Small intestine (tissue), 7 donors: Measurements from ENCODE around the gene TMEM164. TPM values are rescaled to one million over a fixed set of nuclear protein-coding genes. Genes with fewer than 3 reads are reported as not detected.

Source experiments
- DNase-seq, 2 donors: peaks; one replicate each; pipeline versions ENCODE4 v3.0.0 to v3.0.0-alpha.2; 2013
- FAIRE-seq: peaks from 2 replicates; lab custom pipeline; 2012; peaks lifted over from hg19 to GRCh38; lab: Jason Lieb, UNC
- H3K27ac ChIP-seq, 3 donors: one replicate each; pipeline ENCODE4 v1.5.1; 2013; ENCODE audit warnings: low read length in 2 of 3, mild to moderate bottlenecking in 2 of 3, control low read depth in 1 of 3, inconsistent platforms in 1 of 3, low read depth in 1 of 3, moderate library complexity in 1 of 3
- H3K27me3 ChIP-seq, 3 donors: one replicate each; pipeline ENCODE4 v1.6.1; 2013; ENCODE audit warnings: low read length in 3 of 3, inconsistent platforms in 1 of 3; ENCODE audit not compliant: control insufficient read depth in 3 of 3, insufficient read depth in 3 of 3
- H3K36me3 ChIP-seq, 3 donors: one replicate each; pipeline ENCODE4 v1.6.1; 2013; ENCODE audit warnings: low read length in 3 of 3, inconsistent platforms in 1 of 3, low read depth in 1 of 3, mild to moderate bottlenecking in 1 of 3, moderate library complexity in 1 of 3; ENCODE audit not compliant: control insufficient read depth in 3 of 3, insufficient read depth in 2 of 3
- H3K4me1 ChIP-seq, 3 donors: one replicate each; pipeline ENCODE4 v1.6.1; 2013; ENCODE audit warnings: low read length in 2 of 3, inconsistent platforms in 1 of 3, low read depth in 1 of 3, mild to moderate bottlenecking in 1 of 3, moderate library complexity in 1 of 3; ENCODE audit not compliant: control insufficient read depth in 3 of 3, insufficient read depth in 2 of 3
- H3K4me3 ChIP-seq, 3 donors: one replicate each; pipeline ENCODE4 v1.5.1; 2013; ENCODE audit warnings: low read length in 3 of 3, control low read depth in 1 of 3, inconsistent platforms in 1 of 3, low read depth in 1 of 3, mild to moderate bottlenecking in 1 of 3, moderate library complexity in 1 of 3
- H3K9me3 ChIP-seq, 2 donors: one replicate each; pipeline ENCODE4 v1.6.1; 2013; ENCODE audit warnings: low read depth in 1 of 2, low read length in 1 of 2; ENCODE audit not compliant: control insufficient read depth in 2 of 2, insufficient read depth in 1 of 2
- WGBS, 3 donors: extraction: QIAGEN DNeasy Blood & Tissue Kit; methylation state at CpG; one replicate each; pipeline ENCODE4 v1.1.7; 2013; 5-methylcytosine and 5-hydroxymethylcytosine counted together
- polyA plus RNA-seq, 4 donors: library from polyadenylated mRNA; stranded (reverse) in 3 of 4; unstranded in 1 of 4; fragments of 200-250 nt in 3 of 4; fragments of 120-200 nt in 1 of 4; gene quantifications; one replicate each; pipeline versions ENCODE4 v1.2.1 to v1.2.3, GENCODE V29; 2013
- donor health status: healthy with polysubstance abuse.
- donor health status: control.
- donor health status: control.
- donor health status: Bipolar disorder and iron deficiency.
- donor health status: healthy.

TMEM164 gene
- polyA plus RNA-seq, 4 donors, result 17.0 to 64.6 (median 22.2) TPM

- DNase-seq (peak in 1 of 2 donors; percentile 39), FAIRE-seq (no peak)
- Histone ChIP-seq H3K4me1 (peaks cover 0 to 17% (median 0%) of the 10 kb centered on the region in 3 donors), H3K27me3 (no peaks in the 10 kb centered on the region), H3K27ac (no peak overlapping the region), H3K36me3 (peaks cover 0 to 12% (median 0%) of the 10 kb centered on the region in 3 donors), H3K4me3 (no peak overlapping the region), H3K9me3 (no peaks in the 10 kb centered on the region)
- 59 to 87% (median 61%) methylated on average over 4 of the region's 4 CpGs for WGBS, 3 donors
Measured at GRCh38 chrX:110021258-110022022, 18.5 kb downstream of the TMEM164 start.

GRCh38 chrX:110022599-110023448, 19.9 kb downstream of the TMEM164 start:
- WGBS, 3 donors, result 21 to 53% (median 38%) methylated on average over 5 of the region's 5 CpGs
- Histone ChIP-seq H3K27ac (peak overlapping the region in 1 of 3 donors; percentile 47), H3K4me1 (peaks cover 0 to 15% (median 0%) of the 10 kb centered on the region in 3 donors), H3K4me3 (no peak overlapping the region), H3K27me3 (no peaks in the 10 kb centered on the region), H3K36me3 (peaks cover 0 to 7% (median 0%) of the 10 kb centered on the region in 3 donors), H3K9me3 (no peaks in the 10 kb centered on the region)
- no peak for DNase-seq
- no peak for FAIRE-seq

GRCh38 chrX:110025395-110025794, 22.5 kb downstream of the TMEM164 start:
- Histone ChIP-seq H3K4me3 (no peak overlapping the region), H3K9me3 (no peaks in the 10 kb centered on the region), H3K4me1 (peaks cover 0 to 15% (median 0%) of the 10 kb centered on the region in 3 donors), H3K36me3 (peaks cover 0 to 5% (median 0%) of the 10 kb centered on the region in 3 donors), H3K27me3 (no peaks in the 10 kb centered on the region), H3K27ac (peak overlapping the region; percentile 44 to 68 (median 62))
- DNase-seq (no peak), FAIRE-seq (no peak)
- 36 to 80% (median 45%) methylated on average over 1 of the region's 1 CpG for WGBS, 3 donors

GRCh38 chrX:110026099-110026844, 23.4 kb downstream of the TMEM164 start:
- Histone ChIP-seq H3K9me3 (no peaks in the 10 kb centered on the region), H3K27ac (peak overlapping the region; percentile 71 to 97 (median 86)), H3K4me3 (no peak overlapping the region), H3K27me3 (no peaks in the 10 kb centered on the region), H3K36me3 (peaks cover 0 to 3% (median 0%) of the 10 kb centered on the region in 3 donors), H3K4me1 (peaks cover 0 to 12% (median 0%) of the 10 kb centered on the region in 3 donors)
- peak; percentile 76 to 91 for DNase-seq
- no peak for FAIRE-seq
- 23 to 60% (median 33%) methylated on average over 9 of the region's 9 CpGs for WGBS, 3 donors

- no peak overlapping the region for H3K27ac ChIP-seq
- H3K9me3 ChIP-seq, result no peaks in the 10 kb centered on the region
- WGBS, 3 donors, result 29 to 41% (median 31%) methylated on average over 3 of the region's 3 CpGs
- H3K4me3 ChIP-seq, result no peak overlapping the region
- FAIRE-seq (no peak), DNase-seq (no peak)
- no peaks in the 10 kb centered on the region for H3K36me3 ChIP-seq
- peaks cover 0 to 14% (median 0%) of the 10 kb centered on the region in 3 donors for H3K4me1 ChIP-seq
- no peaks in the 10 kb centered on the region for H3K27me3 ChIP-seq
Measured at GRCh38 chrX:110032534-110033147, 29.7 kb downstream of the TMEM164 start.

- 90 to 99% (median 95%) methylated on average over 2 of the region's 2 CpGs for WGBS, 3 donors
- FAIRE-seq (no peak), DNase-seq (no peak)
Measured at GRCh38 chrX:110034036-110034435, 31.1 kb downstream of the TMEM164 start.

GRCh38 chrX:110036162-110037033, 33.5 kb downstream of the TMEM164 start:
- H3K4me1 ChIP-seq, result peaks cover 0 to 14% (median 0%) of the 10 kb centered on the region in 3 donors
- peaks cover 0 to 6% (median 0%) of the 10 kb centered on the region in 3 donors for H3K36me3 ChIP-seq
- 20 to 58% (median 38%) methylated on average over 3 of the region's 3 CpGs for WGBS, 3 donors
- no peaks in the 10 kb centered on the region for H3K27me3 ChIP-seq
- no peak overlapping the region for H3K4me3 ChIP-seq
- H3K9me3 ChIP-seq, result peaks cover 0 to 6% of the 10 kb centered on the region in 2 donors
- FAIRE-seq (no peak), DNase-seq (peak in 1 of 2 donors; percentile 40)
- H3K27ac ChIP-seq, result peak overlapping the region in 2 of 3 donors; percentile 51 to 83

More at GRCh38 chrX:110034036-110034435, 31.1 kb downstream of the TMEM164 start:
- Histone ChIP-seq H3K36me3 (peaks cover 0 to 6% (median 0%) of the 10 kb centered on the region in 3 donors), H3K27ac (no peak overlapping the region), H3K4me1 (peaks cover 0 to 14% (median 0%) of the 10 kb centered on the region in 3 donors), H3K9me3 (peaks cover 0 to 6% of the 10 kb centered on the region in 2 donors), H3K4me3 (no peak overlapping the region), H3K27me3 (no peaks in the 10 kb centered on the region)
